HL-60 (cell line): ENCODE results near the gene SPTBN1.
A peak's percentile ranks its signal among the peaks of the same experiment; 100 is the strongest.

Experiments used
- DNase-seq, 2 experiments: peaks; one replicate each; pipeline ENCODE4 v3.0.0-alpha.2; 2010 to 2020; ENCODE audit warnings: low read depth in 1 of 2, low spot score in 1 of 2
- H3K27ac ChIP-seq: fragments of 250-450 bp; sonication (Bioruptor Pico); replicated peaks from 2 replicates; pipeline ENCODE4 v1.5.1; 2020; ENCODE audit warnings: mild to moderate bottlenecking, moderate library complexity
- H3K27me3 ChIP-seq: fragments of 250-450 bp; sonication (Bioruptor Pico); 2 replicates; pipeline ENCODE4 v1.5.1; 2021; ENCODE audit warnings: mild to moderate bottlenecking, moderate library complexity; ENCODE audit not compliant: insufficient read depth, poor library complexity, severe bottlenecking
- H3K4me3 ChIP-seq: replicated peaks from 2 replicates; pipeline ENCODE4 v1.5.1; 2011; ENCODE audit warnings: mild to moderate bottlenecking, control low read depth, low read length; ENCODE audit not compliant: insufficient read depth
- GABPA ChIP-seq: IDR thresholded peaks from 2 replicates; pipeline ENCODE4 v1.6.1; 2012; ENCODE audit warnings: low read depth
- POLR2AphosphoS5 ChIP-seq: IDR thresholded peaks from 2 replicates; pipeline ENCODE4 v1.6.1; 2012; ENCODE audit warnings: low read depth
- REST ChIP-seq: IDR thresholded peaks from 2 replicates; pipeline ENCODE4 v1.6.1; 2012; ENCODE audit warnings: low read depth; ENCODE audit not compliant: insufficient replicate concordance
- SPI1 ChIP-seq: IDR thresholded peaks from 2 replicates; pipeline ENCODE4 v1.6.1; 2012; ENCODE audit warnings: low read depth, mild to moderate bottlenecking, borderline replicate concordance
- TF ChIP-seq, protein P1 (sequence below): IDR thresholded peaks from one replicate; pipeline ENCODE4 v1.5.1; 2011; ENCODE audit warnings: low read length, control low read depth, inconsistent platforms; ENCODE audit not compliant: insufficient read depth

SPTBN1 gene

GRCh38 chr2:54553075-54553474 lies 96.9 kb downstream of the SPTBN1 start:
- Histone ChIP-seq H3K4me3 (no peak overlapping the region), H3K27ac (no peak overlapping the region), H3K27me3 (no peaks in the 10 kb centered on the region)
- TF ChIP-seq GABPA (no peak), REST (no peak), POLR2AphosphoS5 (no peak), SPI1 (no peak)
- no peak for DNase-seq

GRCh38 chr2:54553775-54554174 lies 97.6 kb downstream of the SPTBN1 start:
- Histone ChIP-seq H3K4me3 (no peak overlapping the region), H3K27me3 (no peaks in the 10 kb centered on the region), H3K27ac (no peak overlapping the region)
- TF ChIP-seq, protein P1, sequence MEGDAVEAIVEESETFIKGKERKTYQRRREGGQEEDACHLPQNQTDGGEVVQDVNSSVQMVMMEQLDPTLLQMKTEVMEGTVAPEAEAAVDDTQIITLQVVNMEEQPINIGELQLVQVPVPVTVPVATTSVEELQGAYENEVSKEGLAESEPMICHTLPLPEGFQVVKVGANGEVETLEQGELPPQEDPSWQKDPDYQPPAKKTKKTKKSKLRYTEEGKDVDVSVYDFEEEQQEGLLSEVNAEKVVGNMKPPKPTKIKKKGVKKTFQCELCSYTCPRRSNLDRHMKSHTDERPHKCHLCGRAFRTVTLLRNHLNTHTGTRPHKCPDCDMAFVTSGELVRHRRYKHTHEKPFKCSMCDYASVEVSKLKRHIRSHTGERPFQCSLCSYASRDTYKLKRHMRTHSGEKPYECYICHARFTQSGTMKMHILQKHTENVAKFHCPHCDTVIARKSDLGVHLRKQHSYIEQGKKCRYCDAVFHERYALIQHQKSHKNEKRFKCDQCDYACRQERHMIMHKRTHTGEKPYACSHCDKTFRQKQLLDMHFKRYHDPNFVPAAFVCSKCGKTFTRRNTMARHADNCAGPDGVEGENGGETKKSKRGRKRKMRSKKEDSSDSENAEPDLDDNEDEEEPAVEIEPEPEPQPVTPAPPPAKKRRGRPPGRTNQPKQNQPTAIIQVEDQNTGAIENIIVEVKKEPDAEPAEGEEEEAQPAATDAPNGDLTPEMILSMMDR: no peak
- DNase-seq: no peak

DNA sequence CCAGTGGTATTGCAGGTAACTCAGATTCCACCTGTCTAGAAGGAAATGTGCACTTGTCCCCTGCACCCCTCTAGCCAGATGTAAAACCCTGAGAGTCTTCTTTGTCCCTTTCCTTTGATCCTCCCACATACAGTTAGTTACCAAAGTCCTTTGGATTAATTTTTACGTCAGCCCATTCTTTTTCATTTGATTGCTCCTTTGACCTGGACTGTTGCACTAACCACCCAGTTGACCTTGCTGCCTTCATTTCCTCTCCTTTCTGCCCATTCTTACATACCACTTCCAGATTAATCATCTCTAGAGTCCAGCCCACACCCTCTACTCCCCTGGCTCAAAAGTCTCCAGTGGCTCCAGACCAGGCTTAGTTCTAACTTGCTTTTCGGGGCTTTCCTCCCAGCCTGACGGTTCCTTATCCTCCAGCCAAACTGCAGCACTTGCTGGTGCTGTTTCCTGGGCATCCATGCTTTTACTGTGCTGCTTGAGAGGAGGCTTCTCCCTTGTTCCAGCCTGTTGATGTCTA lies 99.3 kb downstream of the SPTBN1 start:
- no peak overlapping the region for H3K27ac ChIP-seq
- no peak for TF ChIP-seq POLR2AphosphoS5
- TF ChIP-seq, protein P1: no peak
- no peak for TF ChIP-seq SPI1
- no peak for TF ChIP-seq GABPA
- TF ChIP-seq REST: no peak
- H3K4me3 ChIP-seq: no peak overlapping the region
- H3K27me3 ChIP-seq: no peaks in the 10 kb centered on the region
- DNase-seq: no peak

DNA sequence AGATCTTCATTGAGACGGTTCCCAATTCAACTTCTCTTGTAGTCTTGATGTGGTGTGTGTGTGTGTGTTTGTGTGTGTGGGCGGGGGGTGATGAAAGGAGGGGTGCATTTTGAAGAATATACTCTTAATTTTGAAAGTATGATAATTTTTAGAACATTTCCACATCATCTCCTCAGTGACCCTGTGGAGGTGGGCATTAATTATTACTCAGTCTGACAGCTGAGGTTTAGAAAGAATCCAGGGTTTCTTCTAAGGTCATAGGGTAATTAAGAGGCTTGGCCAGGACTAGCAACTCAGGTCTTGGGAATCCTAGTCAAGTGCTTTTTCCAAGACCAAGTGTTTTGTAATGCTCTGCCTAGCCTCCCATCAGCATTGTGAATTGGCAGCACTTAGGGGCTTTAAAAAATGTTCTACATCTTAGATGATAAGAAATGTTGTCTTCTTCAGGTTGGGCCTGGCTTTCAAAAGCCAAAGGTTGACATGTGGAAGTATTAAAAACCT lies 100.5 kb downstream of the SPTBN1 start:
- Histone ChIP-seq H3K27me3 (no peaks in the 10 kb centered on the region), H3K4me3 (no peak overlapping the region), H3K27ac (no peak overlapping the region)
- no peak for TF ChIP-seq SPI1
- no peak for DNase-seq

DNA sequence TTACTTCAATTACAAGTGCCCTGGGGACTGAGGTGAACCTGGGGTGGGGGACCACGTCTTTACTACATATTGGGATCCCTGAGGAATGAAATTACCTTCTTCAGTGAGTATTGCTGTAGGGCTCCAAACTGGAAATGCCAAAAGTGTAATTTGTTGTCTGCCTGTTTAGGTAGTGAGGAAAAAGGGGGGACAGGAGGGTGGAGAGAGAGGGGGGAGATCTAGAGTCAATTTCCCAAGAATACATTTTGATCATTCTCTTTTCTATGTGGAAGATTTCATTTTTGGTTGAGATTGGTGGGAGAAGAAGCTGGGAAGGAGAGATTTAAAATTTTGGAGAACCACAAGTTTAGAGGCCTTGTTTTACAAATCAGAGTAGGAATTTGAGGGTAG lies 101.1 kb downstream of the SPTBN1 start:
- Histone ChIP-seq H3K27me3 (no peaks in the 10 kb centered on the region), H3K4me3 (peak overlapping the region; percentile 63; the same call in 1 of the 2 replicates), H3K27ac (no peak overlapping the region)
- no peak for DNase-seq
- TF ChIP-seq SPI1 (no peak), REST (no peak), POLR2AphosphoS5 (no peak), GABPA (no peak)
- TF ChIP-seq, protein P1: no peak
